Transverse colon (tissue), 4 donors: Measurements from ENCODE around the gene ACSM6. TPM values are rescaled to one million over a fixed set of nuclear protein-coding genes. Genes with fewer than 3 reads are reported as not detected.

Source experiments
- DNase-seq: peaks from one replicate; pipeline ENCODE4 v3.0.0-alpha.2; 2019
- H3K27ac ChIP-seq, 4 donors: fragments of 200-600 bp; sonication (generic); 2 replicates each; pipeline ENCODE4 v1.5.1; 2016 to 2018; ENCODE audit warnings: inconsistent platforms in 4 of 4
- H3K27me3 ChIP-seq: fragments of 200-600 bp; sonication (generic); 2 replicates; pipeline ENCODE4 v1.5.1; 2017; ENCODE audit warnings: inconsistent platforms
- H3K36me3 ChIP-seq, 4 donors: fragments of 200-600 bp; sonication (generic); 2 replicates each; pipeline ENCODE4 v1.5.1; 2017 to 2019; ENCODE audit warnings: inconsistent platforms in 4 of 4
- H3K4me1 ChIP-seq, 4 donors: fragments of 200-600 bp; sonication (generic); 2 replicates each; pipeline ENCODE4 v1.5.1; 2017 to 2020; ENCODE audit warnings: inconsistent platforms in 4 of 4
- H3K4me3 ChIP-seq, 4 donors: fragments of 200-600 bp; sonication (generic); 1 replicate in 1 of 4; 2 replicates in 3 of 4; pipeline versions ENCODE4 v1.5.1 to v1.6.1; 2017 to 2019; ENCODE audit warnings: inconsistent platforms in 4 of 4
- H3K9me3 ChIP-seq, 2 donors: fragments of 200-600 bp; sonication (generic); 2 replicates each; pipeline ENCODE4 v1.5.1; 2017 to 2019; ENCODE audit warnings: inconsistent platforms in 2 of 2
- EP300 ChIP-seq: sonication (generic); formaldehyde crosslinking; IDR thresholded peaks from one replicate; pipeline ENCODE4 v1.6.1; 2017; ENCODE audit warnings: antibody characterized with exemption, low read depth
- POLR2A ChIP-seq: fragments of 450-650 bp; IDR thresholded peaks from one replicate; pipeline ENCODE4 v1.6.1; 2016; ENCODE audit warnings: antibody characterized with exemption, mild to moderate bottlenecking, moderate library complexity
- POLR2AphosphoS5 ChIP-seq, 3 donors: sonication (generic); formaldehyde crosslinking; IDR thresholded peaks; one replicate each; pipeline ENCODE4 v1.6.1; 2016; ENCODE audit warnings: antibody characterized with exemption in 3 of 3
- WGBS, 2 donors: methylation state at CpG; one replicate each; pipeline ENCODE4 v1.1.5; 2018; ENCODE audit warnings: low coverage in 1 of 2; 5-methylcytosine and 5-hydroxymethylcytosine counted together
- in situ Hi-C, 4 donors: fragments of 200-750 bp; cut with MboI; loops; one replicate each; pipeline versions ENCODE4 v1.15.0 to v1.15.1; 2017; ENCODE audit warnings: low sequenced_read_pairs in 3 of 4, low pct_ligation_motif_present in 1 of 4, low pct_unique_long_range_greater_than_20kb in 1 of 4
- intact Hi-C: fragments of 100-400 bp; cut with DNase I; formaldehyde crosslinking; loops from one replicate; pipeline ENCODE4 v1.15.1; 2023; ENCODE audit warnings: low total_unique reads
- total RNA-seq, 4 donors: library from RNA; depleted of rRNA; stranded (reverse); fragments of >200 nt; gene quantifications; one replicate each; pipeline ENCODE4 v1.1.0, GENCODE V29; 2016
- TF ChIP-seq, protein P1 (sequence below), 5 experiments: fragments of 200-600 bp in 3 of 5; fragments of 450-650 bp in 2 of 5; sonication (generic) in 3 of 5; IDR thresholded peaks; 1 replicate in 2 of 5; 2 replicates in 3 of 5; pipeline ENCODE4 v1.5.1; 2016 to 2017; ENCODE audit warnings: antibody characterized with exemption in 5 of 5, inconsistent platforms in 3 of 5, mild to moderate bottlenecking in 2 of 5, moderate library complexity in 1 of 5

ACSM6 gene
- total RNA-seq, 4 donors from 2014 or later = not detected

DNA sequence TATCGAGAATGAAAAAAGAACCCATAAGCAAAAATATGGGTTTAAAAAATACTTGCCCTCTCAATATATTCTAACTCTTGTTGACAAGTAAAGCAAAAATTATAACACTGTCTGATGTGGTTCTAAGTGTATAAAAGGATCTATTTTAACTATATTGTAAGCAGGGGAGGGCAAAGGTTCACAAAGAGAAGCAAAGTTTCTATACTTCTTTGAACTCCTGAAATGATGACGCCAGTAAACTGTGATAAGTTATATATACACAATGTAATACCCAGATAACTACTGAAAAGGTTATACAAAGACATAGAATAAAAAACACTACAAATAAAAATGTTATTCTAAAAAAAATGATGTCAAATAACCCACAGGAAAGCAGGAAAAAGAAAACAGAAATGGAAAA, 59.6 kb downstream of the ACSM6 start:
- WGBS, 2 donors = 66% methylated on average over 2 of the region's 2 CpGs
- no peaks in the 10 kb centered on the region for H3K27me3 ChIP-seq
- no peak for TF ChIP-seq POLR2A
- TF ChIP-seq, protein P1, sequence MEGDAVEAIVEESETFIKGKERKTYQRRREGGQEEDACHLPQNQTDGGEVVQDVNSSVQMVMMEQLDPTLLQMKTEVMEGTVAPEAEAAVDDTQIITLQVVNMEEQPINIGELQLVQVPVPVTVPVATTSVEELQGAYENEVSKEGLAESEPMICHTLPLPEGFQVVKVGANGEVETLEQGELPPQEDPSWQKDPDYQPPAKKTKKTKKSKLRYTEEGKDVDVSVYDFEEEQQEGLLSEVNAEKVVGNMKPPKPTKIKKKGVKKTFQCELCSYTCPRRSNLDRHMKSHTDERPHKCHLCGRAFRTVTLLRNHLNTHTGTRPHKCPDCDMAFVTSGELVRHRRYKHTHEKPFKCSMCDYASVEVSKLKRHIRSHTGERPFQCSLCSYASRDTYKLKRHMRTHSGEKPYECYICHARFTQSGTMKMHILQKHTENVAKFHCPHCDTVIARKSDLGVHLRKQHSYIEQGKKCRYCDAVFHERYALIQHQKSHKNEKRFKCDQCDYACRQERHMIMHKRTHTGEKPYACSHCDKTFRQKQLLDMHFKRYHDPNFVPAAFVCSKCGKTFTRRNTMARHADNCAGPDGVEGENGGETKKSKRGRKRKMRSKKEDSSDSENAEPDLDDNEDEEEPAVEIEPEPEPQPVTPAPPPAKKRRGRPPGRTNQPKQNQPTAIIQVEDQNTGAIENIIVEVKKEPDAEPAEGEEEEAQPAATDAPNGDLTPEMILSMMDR (IDR thresholded peaks at IDR 0.05) = no peak
- no peak for TF ChIP-seq POLR2AphosphoS5 (IDR thresholded peaks at IDR 0.05)
- no peak for TF ChIP-seq EP300
- peak overlapping the region in 1 of 4 donors; percentile 5 for H3K27ac ChIP-seq
- H3K4me3 ChIP-seq = no peak overlapping the region
- peaks cover 0 to 10% (median 4%) of the 10 kb centered on the region in 4 donors for H3K36me3 ChIP-seq
- peaks cover 0 to 26% (median 7%) of the 10 kb centered on the region in 4 donors for H3K4me1 ChIP-seq
- in situ Hi-C loops = no loop called here
- peaks cover 0 to 5% of the 10 kb centered on the region in 2 donors for H3K9me3 ChIP-seq
- intact Hi-C loops = no loop called here
- no peak for DNase-seq

DNA sequence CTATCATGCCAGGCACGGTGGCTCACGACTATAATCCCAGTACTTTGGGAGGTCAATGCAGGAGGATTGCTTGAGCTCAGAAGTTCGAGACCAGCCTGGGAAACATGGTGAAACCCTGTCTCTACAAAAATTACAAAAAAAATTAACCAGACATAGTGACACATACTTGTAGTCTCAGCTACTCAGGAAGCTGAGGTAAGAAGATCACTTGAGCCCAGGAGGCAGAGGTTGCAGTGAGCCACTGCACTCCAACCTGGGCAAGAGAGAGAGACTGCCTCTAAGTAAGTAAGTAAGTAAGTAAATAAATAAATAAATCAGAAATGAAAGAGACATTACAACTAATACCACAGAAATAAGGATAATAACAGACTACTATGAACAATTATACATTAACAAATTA, 60.6 kb downstream of the ACSM6 start:
- TF ChIP-seq EP300 (no peak), POLR2A (no peak), POLR2AphosphoS5 (IDR thresholded peaks at IDR 0.05) (no peak)
- TF ChIP-seq, protein P1 (IDR thresholded peaks at IDR 0.05) = no peak
- no peak for DNase-seq
- H3K4me3 ChIP-seq = no peak overlapping the region
- no peaks in the 10 kb centered on the region for H3K27me3 ChIP-seq
- no peak overlapping the region for H3K27ac ChIP-seq
- peaks cover 0 to 20% (median 7%) of the 10 kb centered on the region in 4 donors for H3K4me1 ChIP-seq
- WGBS, 2 donors = 70 to 76% methylated on average over 2 to 3 of the region's 3 CpGs
- H3K9me3 ChIP-seq = peaks cover 0 to 5% of the 10 kb centered on the region in 2 donors
- peaks cover 0 to 15% (median 5%) of the 10 kb centered on the region in 4 donors for H3K36me3 ChIP-seq
- intact Hi-C loops (no loop called here), in situ Hi-C loops (no loop called here)

DNA sequence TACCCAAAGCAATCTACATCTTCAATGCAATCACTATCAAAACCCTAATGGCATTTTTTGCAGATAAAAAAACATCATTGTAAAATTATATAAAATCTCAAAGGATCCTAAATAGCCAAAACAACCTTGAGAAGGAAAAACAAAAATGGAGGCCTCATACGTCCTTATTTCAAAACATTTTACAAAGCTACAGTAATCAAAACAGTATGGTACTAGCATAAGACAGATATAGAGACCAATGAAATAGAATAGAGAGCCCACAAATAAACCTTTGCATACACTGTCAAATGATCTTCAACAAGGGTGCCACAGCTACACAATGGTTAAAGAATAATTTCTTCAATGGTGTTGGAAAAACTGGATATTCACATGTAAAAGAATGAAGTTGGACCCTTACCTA, 62.2 kb downstream of the ACSM6 start:
- TF ChIP-seq, protein P1 (IDR thresholded peaks at IDR 0.05) = no peak
- no peak for TF ChIP-seq POLR2A
- no peak for TF ChIP-seq EP300
- no peak for TF ChIP-seq POLR2AphosphoS5 (IDR thresholded peaks at IDR 0.05)
- Histone ChIP-seq H3K9me3 (peaks cover 0 to 5% of the 10 kb centered on the region in 2 donors), H3K27ac (no peak overlapping the region), H3K4me3 (no peak overlapping the region), H3K36me3 (peaks cover 0 to 15% (median 7%) of the 10 kb centered on the region in 4 donors), H3K4me1 (peaks cover 0 to 25% (median 13%) of the 10 kb centered on the region in 4 donors), H3K27me3 (no peaks in the 10 kb centered on the region)
- 89 to 97% methylated on average over 1 of the region's 1 CpG for WGBS, 2 donors
- intact Hi-C loops (no loop called here), in situ Hi-C loops (no loop called here)
- DNase-seq = no peak

DNA sequence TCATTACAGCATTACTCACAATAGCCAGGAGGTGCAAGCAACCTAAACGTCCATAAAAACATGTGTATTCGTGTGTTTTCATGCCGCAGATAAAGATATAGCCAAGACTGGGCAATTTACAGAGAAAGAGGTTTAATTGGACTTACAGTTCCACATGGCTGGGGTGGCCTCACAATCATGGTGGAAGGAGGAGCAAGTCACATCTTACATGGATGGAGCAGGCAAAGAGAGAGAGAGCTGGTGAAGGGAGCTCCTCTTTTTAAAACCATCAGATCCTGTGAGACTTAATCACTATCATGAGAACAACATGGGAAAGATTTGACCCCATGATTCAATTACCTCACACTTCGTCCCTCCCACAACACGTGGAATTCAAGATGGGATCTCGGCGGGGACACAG, 63.8 kb downstream of the ACSM6 start:
- Histone ChIP-seq H3K27me3 (no peaks in the 10 kb centered on the region), H3K27ac (no peak overlapping the region), H3K9me3 (peaks cover 0 to 5% of the 10 kb centered on the region in 2 donors), H3K4me3 (no peak overlapping the region), H3K4me1 (peaks cover 0 to 27% (median 14%) of the 10 kb centered on the region in 4 donors), H3K36me3 (peaks cover 0 to 20% (median 10%) of the 10 kb centered on the region in 4 donors)
- in situ Hi-C loops = no loop called here
- 93 to 96% methylated on average over 7 of the region's 7 CpGs for WGBS, 2 donors
- no peak for TF ChIP-seq EP300
- no peak for TF ChIP-seq POLR2A
- TF ChIP-seq, protein P1 (IDR thresholded peaks at IDR 0.05) = no peak
- no peak for TF ChIP-seq POLR2AphosphoS5 (IDR thresholded peaks at IDR 0.05)
- no peak for DNase-seq
- intact Hi-C loops = no loop called here
